ENCODE measurements around the gene PLA2G4E.

GRCh38 chr15:41942886-41943285 is 78.0 kb downstream of the PLA2G4E start:
- TF ChIP-seq, protein P1, sequence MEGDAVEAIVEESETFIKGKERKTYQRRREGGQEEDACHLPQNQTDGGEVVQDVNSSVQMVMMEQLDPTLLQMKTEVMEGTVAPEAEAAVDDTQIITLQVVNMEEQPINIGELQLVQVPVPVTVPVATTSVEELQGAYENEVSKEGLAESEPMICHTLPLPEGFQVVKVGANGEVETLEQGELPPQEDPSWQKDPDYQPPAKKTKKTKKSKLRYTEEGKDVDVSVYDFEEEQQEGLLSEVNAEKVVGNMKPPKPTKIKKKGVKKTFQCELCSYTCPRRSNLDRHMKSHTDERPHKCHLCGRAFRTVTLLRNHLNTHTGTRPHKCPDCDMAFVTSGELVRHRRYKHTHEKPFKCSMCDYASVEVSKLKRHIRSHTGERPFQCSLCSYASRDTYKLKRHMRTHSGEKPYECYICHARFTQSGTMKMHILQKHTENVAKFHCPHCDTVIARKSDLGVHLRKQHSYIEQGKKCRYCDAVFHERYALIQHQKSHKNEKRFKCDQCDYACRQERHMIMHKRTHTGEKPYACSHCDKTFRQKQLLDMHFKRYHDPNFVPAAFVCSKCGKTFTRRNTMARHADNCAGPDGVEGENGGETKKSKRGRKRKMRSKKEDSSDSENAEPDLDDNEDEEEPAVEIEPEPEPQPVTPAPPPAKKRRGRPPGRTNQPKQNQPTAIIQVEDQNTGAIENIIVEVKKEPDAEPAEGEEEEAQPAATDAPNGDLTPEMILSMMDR (IDR thresholded peaks at IDR 0.05) = no peak
- no peak for TF ChIP-seq POLR2AphosphoS5 (IDR thresholded peaks at IDR 0.05; ENCODE audit: low read depth, low read length)
- TF ChIP-seq SIN3A (IDR thresholded peaks at IDR 0.05; ENCODE audit: borderline replicate concordance, insufficient read depth, low read depth, low read length) = no peak
- TF ChIP-seq, protein P2, sequence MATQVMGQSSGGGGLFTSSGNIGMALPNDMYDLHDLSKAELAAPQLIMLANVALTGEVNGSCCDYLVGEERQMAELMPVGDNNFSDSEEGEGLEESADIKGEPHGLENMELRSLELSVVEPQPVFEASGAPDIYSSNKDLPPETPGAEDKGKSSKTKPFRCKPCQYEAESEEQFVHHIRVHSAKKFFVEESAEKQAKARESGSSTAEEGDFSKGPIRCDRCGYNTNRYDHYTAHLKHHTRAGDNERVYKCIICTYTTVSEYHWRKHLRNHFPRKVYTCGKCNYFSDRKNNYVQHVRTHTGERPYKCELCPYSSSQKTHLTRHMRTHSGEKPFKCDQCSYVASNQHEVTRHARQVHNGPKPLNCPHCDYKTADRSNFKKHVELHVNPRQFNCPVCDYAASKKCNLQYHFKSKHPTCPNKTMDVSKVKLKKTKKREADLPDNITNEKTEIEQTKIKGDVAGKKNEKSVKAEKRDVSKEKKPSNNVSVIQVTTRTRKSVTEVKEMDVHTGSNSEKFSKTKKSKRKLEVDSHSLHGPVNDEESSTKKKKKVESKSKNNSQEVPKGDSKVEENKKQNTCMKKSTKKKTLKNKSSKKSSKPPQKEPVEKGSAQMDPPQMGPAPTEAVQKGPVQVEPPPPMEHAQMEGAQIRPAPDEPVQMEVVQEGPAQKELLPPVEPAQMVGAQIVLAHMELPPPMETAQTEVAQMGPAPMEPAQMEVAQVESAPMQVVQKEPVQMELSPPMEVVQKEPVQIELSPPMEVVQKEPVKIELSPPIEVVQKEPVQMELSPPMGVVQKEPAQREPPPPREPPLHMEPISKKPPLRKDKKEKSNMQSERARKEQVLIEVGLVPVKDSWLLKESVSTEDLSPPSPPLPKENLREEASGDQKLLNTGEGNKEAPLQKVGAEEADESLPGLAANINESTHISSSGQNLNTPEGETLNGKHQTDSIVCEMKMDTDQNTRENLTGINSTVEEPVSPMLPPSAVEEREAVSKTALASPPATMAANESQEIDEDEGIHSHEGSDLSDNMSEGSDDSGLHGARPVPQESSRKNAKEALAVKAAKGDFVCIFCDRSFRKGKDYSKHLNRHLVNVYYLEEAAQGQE (IDR thresholded peaks at IDR 0.05; ENCODE audit: insufficient read depth in 1 of 2, low read depth in 2 of 2, low read length in 1 of 2) = no peak
